Occipital lobe (tissue), 2 donors: ENCODE data around the gene ARFGEF3. TPM values are rescaled to one million over a fixed set of nuclear protein-coding genes. Genes with fewer than 3 reads are reported as not detected.
A peak's percentile ranks its signal among the peaks of the same experiment; 100 is the strongest.
"Not testable (repeated sequence)": the region's sequence is repeated elsewhere in the genome, so short reads cannot be mapped to it uniquely, and the experiment has no call there.

Experiments
- DNase-seq: peaks from one replicate; lab custom pipeline; 2025; lab: John Stamatoyannopoulos, UW
- total RNA-seq: library from RNA; depleted of rRNA; stranded (reverse); fragments of >200 nt; gene quantifications from one replicate; pipeline ENCODE4 v1.2.3, GENCODE V29; 2014

ARFGEF3 gene
- total RNA-seq, 1 donor from 2014 or later = 65.7 TPM

DNA sequence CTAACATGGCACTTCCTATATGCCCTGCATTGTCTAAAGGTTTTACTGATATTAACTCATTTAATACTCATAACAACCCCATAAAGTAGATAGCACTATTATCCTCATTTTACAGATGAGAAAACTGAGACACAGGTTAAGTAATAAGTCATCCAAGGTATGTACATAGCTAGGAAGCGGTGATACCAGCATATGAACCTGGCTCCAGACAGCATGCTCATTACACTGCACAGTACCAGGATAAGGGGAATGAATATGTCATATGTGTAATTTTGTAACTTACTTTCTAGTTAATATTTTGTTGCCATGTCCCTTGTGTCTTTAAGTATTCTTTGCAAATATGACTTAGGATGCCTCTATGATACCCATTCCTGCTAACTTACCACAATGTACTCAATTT is 109.7 kb downstream of the ARFGEF3 start:
- DNase-seq = no peak

DNA sequence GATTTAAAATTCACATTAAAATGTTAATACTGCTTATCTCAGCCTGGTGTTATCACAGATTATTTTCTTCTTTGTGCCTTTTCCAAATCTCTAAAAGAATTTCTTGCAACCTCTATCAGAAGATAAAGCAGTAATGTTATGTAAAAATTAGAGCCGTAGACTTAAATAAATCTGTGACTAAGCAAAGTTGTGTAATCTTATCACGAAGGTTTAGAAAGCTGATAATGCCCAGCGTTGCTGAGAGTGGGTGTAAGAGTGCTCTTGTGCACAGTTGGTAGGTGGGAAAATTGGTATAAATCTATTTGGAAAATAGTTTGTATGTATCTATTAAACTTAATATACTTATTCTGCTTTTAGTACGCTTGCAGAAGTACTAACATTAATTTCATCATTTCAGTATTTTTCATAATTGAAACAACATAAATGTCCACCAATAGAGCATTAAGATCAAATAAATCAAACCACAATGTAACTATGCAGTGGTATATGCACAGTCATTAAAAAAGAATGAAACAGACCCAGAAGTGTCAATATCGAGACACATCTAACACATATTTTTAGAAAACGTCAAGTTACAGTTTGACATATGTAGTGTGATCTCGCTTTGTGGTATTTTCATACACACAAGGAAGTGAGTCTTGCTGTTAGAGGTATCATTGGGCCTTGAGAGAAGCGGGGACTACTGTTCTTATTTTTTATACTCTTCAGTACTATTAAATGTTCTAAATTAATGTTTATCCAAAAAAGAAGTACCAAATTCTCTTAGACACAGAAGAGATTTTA is 111.0 kb downstream of the ARFGEF3 start:
- no peak for DNase-seq

DNA sequence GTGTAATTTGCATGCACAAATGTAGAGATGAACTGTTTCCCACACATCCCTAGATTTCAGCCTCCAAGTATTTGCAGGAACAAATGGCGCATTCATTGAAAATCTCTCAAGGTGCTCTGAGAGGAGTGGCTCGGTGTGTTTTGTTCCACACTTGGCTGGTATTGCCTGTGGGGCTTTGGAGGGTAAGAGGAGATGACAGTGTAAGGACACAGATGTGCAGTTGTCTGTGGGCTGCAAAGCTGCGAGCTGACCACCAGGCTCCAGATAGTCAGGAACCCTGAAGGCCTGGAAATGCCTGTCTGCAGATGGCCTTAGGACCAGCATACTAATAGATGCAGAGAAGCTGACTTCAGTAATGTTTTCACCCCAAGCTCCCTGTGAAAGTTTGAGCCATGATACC is 114.2 kb downstream of the ARFGEF3 start:
- DNase-seq = no peak

DNA sequence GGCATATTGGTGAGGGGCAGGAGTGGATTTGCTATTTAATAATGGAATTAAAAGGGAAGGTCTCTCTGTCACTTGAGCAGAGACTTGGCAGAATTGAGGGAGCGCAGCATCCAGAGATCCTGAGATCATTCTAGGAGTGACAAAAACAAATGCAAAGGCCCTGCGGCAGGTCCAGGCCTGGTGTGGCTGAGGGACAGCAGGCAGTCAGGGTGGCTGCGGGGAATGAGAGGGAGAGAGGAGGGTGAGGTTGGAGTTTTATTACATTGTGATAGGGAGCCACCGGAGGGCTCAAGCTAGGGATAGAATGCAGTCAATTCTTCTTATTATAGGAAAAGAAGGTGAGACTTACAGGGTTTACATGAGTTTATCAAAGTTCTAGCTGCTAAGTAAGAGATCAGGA is 116.1 kb downstream of the ARFGEF3 start:
- no peak for DNase-seq

DNA sequence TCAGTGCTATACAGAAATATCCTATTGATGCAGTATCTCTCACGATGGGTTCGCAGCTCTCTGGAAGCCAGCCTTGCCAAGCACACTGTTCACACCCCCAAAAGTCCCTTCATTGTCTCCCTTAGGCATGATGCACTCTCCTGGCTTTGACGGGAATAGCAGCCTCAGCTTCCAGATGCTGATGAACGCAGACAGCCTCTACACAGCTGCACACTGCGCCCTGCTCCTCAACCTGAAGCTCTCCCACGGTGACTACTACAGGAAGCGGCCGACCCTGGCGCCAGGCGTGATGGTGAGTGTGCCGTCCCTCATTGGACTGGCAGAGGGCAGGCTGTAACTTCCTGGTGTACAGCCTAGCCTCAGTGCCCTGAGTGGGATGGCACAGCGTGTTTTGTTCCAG is 116.6 kb downstream of the ARFGEF3 start:
- DNase-seq = peak; percentile 31

DNA sequence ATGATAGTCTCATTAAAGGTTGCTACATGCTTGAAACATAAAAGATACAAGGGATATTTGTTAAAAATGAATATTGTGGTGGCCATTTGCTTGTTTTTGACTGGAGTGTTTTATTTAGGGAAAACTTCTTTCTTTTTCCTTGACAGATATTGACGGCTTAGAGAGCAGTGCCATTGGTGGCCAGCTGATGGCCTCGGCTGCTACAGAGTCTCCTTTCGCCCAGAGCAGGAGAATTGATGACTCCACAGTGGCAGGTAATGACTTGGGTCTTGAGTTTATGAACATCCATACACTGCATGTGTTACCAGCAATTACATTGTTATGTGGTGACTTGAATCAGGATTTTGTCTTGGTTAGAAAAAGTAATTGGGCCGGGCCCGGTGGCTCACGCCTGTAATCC is 124.1 kb downstream of the ARFGEF3 start:
- no peak for DNase-seq

DNA sequence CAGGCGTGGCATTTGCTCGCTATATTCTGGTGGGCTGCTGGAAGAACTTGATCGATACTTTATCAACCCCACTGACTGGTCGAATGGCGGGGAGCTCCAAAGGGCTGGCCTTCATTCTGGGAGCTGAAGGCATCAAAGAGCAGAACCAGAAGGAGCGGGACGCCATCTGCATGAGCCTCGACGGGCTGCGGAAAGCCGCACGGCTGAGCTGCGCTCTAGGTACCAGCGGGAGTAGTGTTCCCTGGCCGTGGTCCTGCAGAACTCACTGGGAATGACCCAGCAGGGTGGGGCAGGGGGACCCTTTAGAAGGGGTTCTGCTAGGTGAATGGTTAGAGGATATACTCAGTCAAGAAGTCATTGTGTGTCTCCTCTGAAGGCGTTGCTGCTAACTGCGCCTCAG is 125.0 kb downstream of the ARFGEF3 start:
- no peak for DNase-seq

DNA sequence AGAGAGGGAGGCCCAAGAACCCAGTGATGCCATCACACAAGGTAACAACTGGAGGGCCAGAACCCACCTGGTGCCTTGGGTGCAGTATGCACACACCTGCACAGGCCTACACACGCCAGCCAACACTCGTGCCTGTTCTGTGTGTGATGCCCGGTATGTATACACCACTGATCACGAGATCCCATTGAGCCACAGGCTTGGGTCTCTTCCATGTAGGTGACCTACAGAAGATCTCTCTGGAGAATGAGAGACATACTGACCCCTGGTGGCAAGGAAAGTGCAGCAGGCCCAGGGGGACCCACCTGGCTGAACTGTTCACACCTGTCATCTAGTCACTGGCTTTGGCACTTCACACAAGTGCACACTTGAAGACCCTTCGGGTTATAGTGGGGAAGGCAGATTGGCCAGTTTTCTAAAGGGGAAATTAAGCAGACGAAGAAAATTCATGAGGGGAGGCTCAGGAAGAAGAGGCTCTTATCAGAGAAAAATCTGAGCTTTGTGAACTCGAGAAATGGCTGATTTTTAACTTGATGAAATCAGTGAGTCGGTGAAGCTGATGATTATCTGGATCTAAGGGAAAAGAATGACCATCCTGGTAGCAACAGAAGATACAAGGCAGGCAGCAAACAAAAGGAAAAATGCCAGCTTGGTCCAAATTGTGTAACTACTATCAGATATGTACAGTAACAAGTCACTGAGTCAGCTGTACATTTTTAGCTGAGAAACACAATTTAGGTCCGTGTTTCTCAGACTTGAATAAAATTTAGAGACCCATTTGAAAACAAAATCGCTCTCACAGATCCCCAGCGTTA is 125.6 kb downstream of the ARFGEF3 start:
- no peak for DNase-seq

DNA sequence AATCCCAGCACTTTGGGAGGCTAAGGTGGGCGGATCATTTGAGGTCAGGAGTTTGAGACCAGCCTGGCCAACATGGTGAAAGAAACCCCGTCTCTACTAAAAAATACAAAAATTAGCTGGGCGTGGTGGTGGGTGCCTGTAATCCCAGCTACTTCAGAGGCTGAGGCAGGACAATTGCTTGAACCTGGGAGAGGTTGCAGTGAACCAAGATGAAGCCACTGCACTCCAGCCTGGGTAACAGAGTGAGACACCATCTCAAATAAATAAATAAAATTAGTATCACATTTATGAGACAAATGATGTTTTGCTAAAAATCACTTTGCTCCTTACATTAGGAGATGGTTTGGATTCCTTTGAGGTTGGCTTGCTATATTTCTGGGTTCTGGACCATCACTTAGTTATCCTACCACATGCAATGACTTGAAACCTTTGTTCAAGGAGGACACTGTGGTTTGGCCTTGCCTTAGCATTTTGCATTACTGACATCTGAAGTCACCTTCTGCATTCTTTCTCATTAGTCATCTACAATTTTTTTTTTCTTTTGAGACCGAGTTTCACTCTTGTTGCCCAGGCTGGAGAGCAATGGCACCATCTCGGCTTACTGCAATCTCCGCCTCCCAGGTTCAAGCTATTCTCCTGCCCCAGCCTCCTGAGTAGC is 126.8 kb downstream of the ARFGEF3 start:
- not testable (repeated sequence) for DNase-seq

DNA sequence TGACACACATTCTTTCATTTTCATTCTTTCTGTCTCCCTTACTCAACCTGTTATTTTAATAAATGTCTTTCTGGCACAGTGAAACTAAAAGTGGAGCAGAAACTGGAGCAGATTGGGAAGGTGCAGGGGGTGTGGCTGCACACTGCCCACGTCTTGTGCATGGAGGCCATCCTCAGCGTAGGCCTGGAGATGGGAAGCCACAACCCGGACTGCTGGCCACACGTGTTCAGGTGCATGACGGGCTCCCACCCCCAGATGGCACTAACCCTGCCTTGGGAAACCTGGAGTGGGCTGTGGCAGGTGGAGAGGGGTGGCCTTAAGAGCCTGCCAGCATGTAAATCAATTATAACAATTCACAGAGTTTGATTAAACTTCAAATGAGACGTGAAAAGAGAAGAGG is 128.0 kb downstream of the ARFGEF3 start:
- DNase-seq = no peak

DNA sequence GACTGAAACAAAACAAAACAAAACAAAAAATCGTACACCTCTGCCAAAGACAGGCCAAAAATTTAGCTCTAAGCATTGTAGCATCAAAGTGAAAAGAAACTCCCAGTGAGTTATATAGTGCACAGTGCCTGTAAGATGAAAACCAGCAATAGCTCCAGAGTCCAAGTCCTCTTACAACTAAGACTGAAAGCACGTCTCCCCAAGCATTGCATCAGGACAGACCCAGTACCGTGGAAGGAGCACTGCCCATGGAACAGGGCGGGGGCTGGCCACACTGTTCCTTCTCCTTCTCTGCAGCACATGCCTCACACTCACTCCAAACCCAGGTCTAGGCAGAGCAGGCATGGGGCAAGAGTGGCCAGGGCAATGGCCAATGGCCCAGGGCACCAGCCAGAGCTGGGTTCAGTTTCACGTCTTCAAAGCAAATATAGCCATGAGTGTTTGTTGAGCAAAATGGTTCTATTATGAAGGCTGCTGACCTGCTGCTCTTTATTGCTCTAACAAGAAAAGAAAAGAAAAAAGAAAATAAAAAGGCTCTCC is 128.8 kb downstream of the ARFGEF3 start:
- DNase-seq = no peak

DNA sequence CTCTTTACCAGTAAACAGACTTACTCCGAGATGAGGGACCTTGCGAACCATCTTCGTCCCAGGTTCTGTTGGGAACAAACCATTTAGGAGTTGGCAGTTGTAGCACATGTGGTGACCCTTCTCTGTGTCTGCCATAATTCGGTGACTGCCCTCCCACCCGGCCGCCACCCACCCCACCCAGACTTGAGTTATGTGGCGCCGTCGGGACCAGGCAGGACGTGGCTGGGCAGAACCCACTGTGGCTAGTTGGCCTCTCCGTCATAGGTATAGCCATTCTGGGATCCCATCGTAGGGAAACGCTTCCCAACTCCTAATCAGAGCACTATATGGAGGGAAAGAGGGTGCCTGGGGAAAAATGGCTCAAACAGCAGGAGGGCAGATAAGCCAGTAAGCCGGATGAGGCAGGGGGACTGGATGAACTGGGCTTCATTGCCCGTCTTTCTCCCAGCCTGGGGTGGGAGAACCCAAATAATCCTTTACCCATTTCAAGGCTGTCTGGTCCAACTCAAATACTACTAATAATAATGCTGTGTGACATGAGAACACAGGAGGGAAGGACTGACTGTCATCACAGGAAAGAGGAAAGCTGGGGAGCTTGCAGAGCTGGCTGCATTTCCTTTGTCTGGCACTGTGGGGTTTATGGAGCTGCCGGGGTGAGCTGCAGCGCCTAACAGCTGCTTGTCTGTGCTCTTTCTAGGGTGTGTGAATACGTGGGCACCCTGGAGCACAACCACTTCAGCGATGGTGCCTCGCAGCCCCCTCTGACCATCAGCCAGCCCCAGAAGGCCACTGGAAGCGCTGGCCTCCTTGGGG is 129.5 kb downstream of the ARFGEF3 start:
- peak; percentile 36 for DNase-seq

DNA sequence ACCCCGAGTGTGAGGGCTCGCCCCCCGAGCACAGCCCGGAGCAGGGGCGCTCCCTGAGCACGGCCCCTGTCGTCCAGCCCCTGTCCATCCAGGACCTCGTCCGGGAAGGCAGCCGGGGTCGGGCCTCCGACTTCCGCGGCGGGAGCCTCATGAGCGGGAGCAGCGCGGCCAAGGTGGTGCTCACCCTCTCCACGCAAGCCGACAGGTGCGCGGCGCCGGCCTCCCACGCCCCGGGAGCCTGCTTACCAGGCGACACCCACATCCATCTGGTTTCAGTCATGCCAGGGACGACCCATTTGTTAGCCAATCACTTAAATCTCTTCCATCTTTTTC is 130.1 kb downstream of the ARFGEF3 start:
- DNase-seq = peak; percentile 36

DNA sequence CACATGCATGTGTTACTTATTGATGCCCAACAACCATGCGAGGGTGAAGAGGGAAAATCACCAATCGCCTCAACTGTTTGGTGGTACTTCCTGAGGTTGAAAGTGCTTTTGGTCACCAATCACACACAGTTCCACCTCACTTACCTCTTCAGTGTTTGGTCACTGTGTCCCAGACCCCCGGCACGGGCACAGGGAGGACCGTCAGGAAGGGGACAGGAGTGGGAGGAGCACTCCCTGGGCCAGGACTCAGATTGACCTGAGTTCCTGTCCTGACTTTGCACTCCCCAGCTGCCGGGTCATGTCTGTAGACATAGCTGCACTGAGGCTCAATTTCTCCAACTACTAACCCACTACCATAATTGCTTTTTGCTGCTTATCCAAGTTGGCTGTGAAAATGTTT is 130.7 kb downstream of the ARFGEF3 start:
- DNase-seq = no peak

DNA sequence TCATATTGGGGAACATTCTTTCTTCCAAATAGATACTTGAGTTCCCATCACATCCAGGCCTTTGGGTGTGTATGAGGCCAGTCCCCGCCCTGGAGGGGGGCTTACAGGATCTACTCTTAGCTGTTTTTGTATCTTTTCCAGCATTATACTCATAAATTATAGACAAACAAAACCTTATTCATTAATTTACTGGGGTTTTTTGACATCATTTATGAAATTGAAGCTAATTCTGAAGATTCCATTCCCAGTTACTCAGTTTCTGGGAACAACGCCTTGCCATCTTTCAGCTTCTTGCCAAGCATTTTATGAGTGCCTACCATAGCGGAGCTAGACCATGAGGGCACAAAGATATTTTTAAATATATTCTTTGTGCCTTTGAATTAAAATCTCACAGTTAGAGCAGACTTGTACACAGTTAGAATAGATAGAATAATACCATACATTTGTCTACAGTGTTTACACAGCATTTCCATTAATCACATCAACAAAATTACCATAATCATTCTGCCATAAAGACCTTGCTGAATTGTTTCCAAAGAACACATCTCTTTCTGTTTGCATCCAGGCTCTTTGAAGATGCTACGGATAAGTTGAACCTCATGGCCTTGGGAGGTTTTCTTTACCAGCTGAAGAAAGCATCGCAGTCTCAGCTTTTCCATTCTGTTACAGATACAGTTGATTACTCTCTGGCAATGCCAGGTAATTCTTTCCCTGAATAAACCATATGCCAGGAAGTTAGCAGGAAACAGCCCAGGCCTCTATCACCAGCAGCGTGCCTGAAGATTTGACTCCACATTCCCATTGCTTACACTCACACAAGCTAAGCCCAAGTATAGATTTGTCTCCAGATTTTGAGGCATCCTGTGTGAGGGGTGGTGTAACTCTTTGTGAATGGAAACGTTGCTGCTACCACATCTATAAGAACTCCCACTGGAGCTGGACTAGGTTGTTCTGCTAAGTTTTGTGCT is 132.0 kb downstream of the ARFGEF3 start:
- DNase-seq = no peak

DNA sequence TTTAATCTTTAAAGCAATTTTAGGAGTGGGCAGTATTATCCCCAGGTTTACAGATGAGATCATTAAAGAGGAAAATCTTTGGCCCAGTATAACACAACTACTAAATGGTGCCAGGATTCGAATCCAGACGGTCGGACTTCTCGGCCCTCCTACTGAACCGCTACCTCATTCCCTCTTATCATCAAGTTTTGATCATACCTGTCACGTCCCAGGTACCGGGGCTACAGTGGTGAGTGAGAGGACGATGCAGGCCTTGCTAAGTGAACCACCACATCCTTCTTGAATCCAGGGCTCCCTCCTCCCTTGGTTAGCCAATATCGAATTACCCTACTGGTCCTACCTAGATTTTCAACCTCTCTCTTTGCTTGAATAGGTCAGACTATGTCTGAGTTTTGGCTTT is 134.6 kb downstream of the ARFGEF3 start:
- DNase-seq = no peak

DNA sequence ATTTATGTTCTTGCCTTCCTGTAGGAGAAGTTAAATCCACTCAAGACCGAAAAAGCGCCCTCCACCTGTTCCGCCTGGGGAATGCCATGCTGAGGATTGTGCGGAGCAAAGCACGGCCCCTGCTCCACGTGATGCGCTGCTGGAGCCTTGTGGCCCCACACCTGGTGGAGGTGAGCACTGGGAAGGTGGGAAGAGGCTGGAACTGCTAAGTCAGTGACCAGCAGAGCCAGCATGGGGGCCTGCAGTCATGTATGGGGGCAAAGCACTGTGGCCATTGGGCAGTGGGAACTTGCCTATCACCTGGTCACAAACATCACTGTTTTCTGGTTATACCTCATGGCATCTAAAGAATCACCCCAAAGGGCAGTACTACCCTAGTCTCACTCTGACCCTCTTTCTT is 135.0 kb downstream of the ARFGEF3 start:
- no peak for DNase-seq

DNA sequence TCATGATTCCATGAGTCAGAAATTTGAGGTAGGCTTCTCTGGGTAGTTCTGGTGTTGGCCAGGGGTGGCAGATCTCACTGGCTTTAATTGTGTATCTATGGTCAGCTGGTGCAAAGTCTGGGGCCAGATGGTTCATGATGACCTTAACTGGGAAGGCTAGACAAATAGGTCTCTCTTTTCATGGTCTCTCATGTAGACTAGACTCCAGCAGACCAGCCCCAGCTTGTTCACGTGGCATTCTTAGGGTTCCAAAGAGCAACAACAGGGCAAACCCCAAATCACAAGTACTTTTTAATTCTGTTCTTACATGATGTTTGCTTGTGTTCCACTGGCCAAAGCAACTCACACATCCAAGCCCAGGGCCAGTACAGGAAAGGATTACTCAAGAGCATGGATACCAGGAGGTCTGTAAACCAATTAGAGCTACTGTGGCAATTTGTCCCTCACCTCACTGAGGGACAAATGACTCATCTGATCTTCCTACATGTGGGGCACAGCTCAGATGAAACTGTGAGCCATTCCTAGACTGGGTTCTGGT is 136.1 kb downstream of the ARFGEF3 start:
- no peak for DNase-seq

DNA sequence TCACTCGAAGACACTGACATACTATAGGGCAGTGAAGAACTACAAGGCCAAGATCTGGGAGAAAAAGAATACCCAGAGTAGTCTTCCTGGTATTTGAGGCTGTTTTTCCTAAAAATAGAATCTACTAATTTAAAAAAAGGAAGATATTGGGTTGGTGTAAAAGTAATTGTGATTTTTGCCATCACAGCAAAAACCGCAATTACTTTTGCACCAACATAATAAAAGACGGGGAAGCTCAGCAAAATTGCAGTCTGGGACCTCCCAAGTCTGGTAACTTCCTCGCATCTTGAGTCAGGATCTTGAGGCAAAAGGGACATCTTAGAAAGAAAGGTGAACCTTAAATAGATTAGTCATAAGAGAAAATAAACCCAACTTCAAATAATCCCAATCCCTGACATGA is 138.7 kb downstream of the ARFGEF3 start:
- DNase-seq = no peak

DNA sequence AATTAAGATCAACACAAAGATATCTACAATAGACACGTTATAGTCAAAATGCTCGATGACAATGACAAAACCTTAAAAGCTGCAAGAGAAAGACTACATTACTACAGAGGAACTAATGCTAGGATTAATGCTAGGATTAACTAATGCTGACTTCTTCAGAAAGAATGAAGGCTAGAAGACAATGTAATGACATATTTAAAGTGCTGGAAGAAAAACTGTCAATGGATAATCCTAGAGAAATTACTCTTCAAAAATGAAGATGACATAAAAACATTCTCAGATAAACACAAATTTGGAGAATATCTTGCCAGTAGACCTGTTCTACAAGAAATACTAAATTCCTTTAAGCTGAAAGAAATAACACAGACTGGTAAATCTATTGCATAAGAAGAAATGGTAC is 140.8 kb downstream of the ARFGEF3 start:
- no peak for DNase-seq
